MM.1S (cell line): Measurements from ENCODE around the gene SUPT16H.

ENCODE experiments used
- DNase-seq: peaks from one replicate; pipeline ENCODE4 v3.0.0-alpha.2; 2015
- H2AFZ ChIP-seq: fragments of 300-600 bp; sonication (generic); 2 replicates; pipeline ENCODE4 v1.6.0; 2016; ENCODE audit warnings: antibody characterized with exemption, low read length
- H3F3A ChIP-seq: fragments of 300-600 bp; sonication (generic); 2 replicates; pipeline ENCODE4 v1.6.1; 2016; ENCODE audit warnings: mild to moderate bottlenecking, antibody characterized with exemption, low read length, moderate library complexity, mixed read lengths; ENCODE audit not compliant: insufficient read depth
- H3K27ac ChIP-seq: fragments of 300-600 bp; sonication (generic); 2 replicates; pipeline ENCODE4 v1.5.1; 2016; ENCODE audit warnings: mild to moderate bottlenecking, low read length
- H3K27me3 ChIP-seq: fragments of 300-600 bp; sonication (generic); replicated peaks from 2 replicates; pipeline ENCODE4 v1.6.0; 2016; ENCODE audit warnings: low read length; ENCODE audit not compliant: insufficient read depth
- H3K36me3 ChIP-seq: fragments of 300-600 bp; sonication (generic); replicated peaks from 2 replicates; pipeline ENCODE4 v1.6.1; 2016; ENCODE audit warnings: mild to moderate bottlenecking, low read length, mixed read lengths; ENCODE audit not compliant: insufficient read depth
- H3K4me1 ChIP-seq: fragments of 300-600 bp; sonication (generic); 2 replicates; pipeline ENCODE4 v1.6.1; 2016; ENCODE audit warnings: low read length, mixed read lengths
- H3K4me2 ChIP-seq: fragments of 300-600 bp; sonication (generic); 2 replicates; pipeline ENCODE4 v1.6.0; 2016; ENCODE audit warnings: low read depth, low read length
- H3K4me3 ChIP-seq: fragments of 300-600 bp; sonication (generic); 2 replicates; pipeline ENCODE4 v1.5.1; 2016; ENCODE audit warnings: low read length, mixed read lengths
- H3K79me2 ChIP-seq: fragments of 300-600 bp; sonication (generic); 2 replicates; pipeline ENCODE4 v1.6.1; 2016; ENCODE audit warnings: mixed run types, low read length, mixed read lengths
- H3K9ac ChIP-seq: fragments of 300-600 bp; sonication (generic); 2 replicates; pipeline ENCODE4 v1.6.1; 2016; ENCODE audit warnings: low read length, mixed read lengths
- H3K9me2 ChIP-seq: fragments of 300-600 bp; sonication (generic); replicated peaks from 2 replicates; pipeline ENCODE4 v1.6.1; 2016; ENCODE audit warnings: mild to moderate bottlenecking, low read length, mixed read lengths; ENCODE audit not compliant: insufficient read depth
- H3K9me3 ChIP-seq: fragments of 300-600 bp; sonication (generic); replicated peaks from 2 replicates; pipeline ENCODE4 v1.6.1; 2016; ENCODE audit warnings: mild to moderate bottlenecking, low read length, mixed read lengths; ENCODE audit not compliant: insufficient read depth
- H4K20me1 ChIP-seq: fragments of 300-600 bp; sonication (generic); 2 replicates; pipeline ENCODE4 v1.6.1; 2016; ENCODE audit warnings: mild to moderate bottlenecking, low read length, moderate library complexity, mixed read lengths; ENCODE audit not compliant: insufficient read depth
- CTCF ChIP-seq: fragments of 300-600 bp; sonication (generic); IDR thresholded peaks from 2 replicates; pipeline ENCODE4 v1.5.1; 2016; ENCODE audit warnings: antibody characterized with exemption, low read length, mixed read lengths
- EZH2 ChIP-seq: fragments of 300-600 bp; sonication (generic); optimal IDR thresholded peaks from 2 replicates; pipeline ENCODE3; 2017; ENCODE audit warnings: low read depth, mild to moderate bottlenecking, antibody characterized with exemption, low read length, mixed read lengths
- EZH2phosphoT487 ChIP-seq: fragments of 300-600 bp; sonication (generic); IDR thresholded peaks from 2 replicates; pipeline ENCODE4 v1.6.1; 2018; ENCODE audit warnings: antibody characterized with exemption, low read length

Gene SUPT16H

GRCh38 chr14:21311614-21312013 lies 72.2 kb downstream of the SUPT16H start:
- H3K4me1 ChIP-seq: peaks cover 7% of the 10 kb centered on the region; the same call in 1 of the 2 replicates
- no peak overlapping the region for H3K27ac ChIP-seq
- H2AFZ ChIP-seq: no peak overlapping the region
- no peak overlapping the region for H3K4me2 ChIP-seq
- no peaks in the 10 kb centered on the region for H3K9me3 ChIP-seq
- H3K79me2 ChIP-seq: no peaks in the 10 kb centered on the region
- H3F3A ChIP-seq: peaks cover 10% of the 10 kb centered on the region
- H3K9ac ChIP-seq: no peak overlapping the region
- no peak for DNase-seq
- H3K27me3 ChIP-seq: no peaks in the 10 kb centered on the region
- no peak for TF ChIP-seq EZH2
- TF ChIP-seq CTCF: no peak
- TF ChIP-seq EZH2phosphoT487: no peak
- H3K36me3 ChIP-seq: no peaks in the 10 kb centered on the region
- no peak overlapping the region for H3K4me3 ChIP-seq
- no peaks in the 10 kb centered on the region for H3K9me2 ChIP-seq
- no peaks in the 10 kb centered on the region for H4K20me1 ChIP-seq

- Histone ChIP-seq H3K36me3 (no peaks in the 10 kb centered on the region), H3K27me3 (no peaks in the 10 kb centered on the region), H3K9me2 (no peaks in the 10 kb centered on the region), H2AFZ (no peak overlapping the region), H3K4me2 (no peak overlapping the region), H3F3A (peaks cover 10% of the 10 kb centered on the region), H3K4me1 (peaks cover 7% of the 10 kb centered on the region; the same call in 1 of the 2 replicates), H4K20me1 (no peaks in the 10 kb centered on the region), H3K9me3 (no peaks in the 10 kb centered on the region), H3K79me2 (no peaks in the 10 kb centered on the region), H3K27ac (no peak overlapping the region), H3K9ac (no peak overlapping the region), H3K4me3 (no peak overlapping the region)
- DNase-seq: no peak
- TF ChIP-seq EZH2: no peak
- no peak for TF ChIP-seq CTCF
- no peak for TF ChIP-seq EZH2phosphoT487
Measured at GRCh38 chr14:21309956-21310355, 73.9 kb downstream of the SUPT16H start.

GRCh38 chr14:21309238-21309636 lies 74.6 kb downstream of the SUPT16H start:
- H3K27me3 ChIP-seq: no peaks in the 10 kb centered on the region
- peak overlapping the region; percentile 50 for H3K4me3 ChIP-seq
- no peaks in the 10 kb centered on the region for H3K36me3 ChIP-seq
- H3K9ac ChIP-seq: peak overlapping the region; percentile 61; the same call in 1 of the 2 replicates
- DNase-seq: no peak
- H3K9me3 ChIP-seq: no peaks in the 10 kb centered on the region
- peak overlapping the region; percentile 78 for H2AFZ ChIP-seq
- H3K4me2 ChIP-seq: peak overlapping the region; percentile 62; the same call in 1 of the 2 replicates
- peaks cover 10% of the 10 kb centered on the region for H3F3A ChIP-seq
- no peaks in the 10 kb centered on the region for H3K79me2 ChIP-seq
- peaks cover 7% of the 10 kb centered on the region; the same call in 1 of the 2 replicates for H3K4me1 ChIP-seq
- no peaks in the 10 kb centered on the region for H4K20me1 ChIP-seq
- peak overlapping the region; percentile 48; the same call in 1 of the 2 replicates for H3K27ac ChIP-seq
- no peaks in the 10 kb centered on the region for H3K9me2 ChIP-seq
- TF ChIP-seq EZH2phosphoT487 (no peak), EZH2 (no peak), CTCF (no peak)
